CD14-positive monocyte (primary cell): ENCODE results near the gene PGP. TPM values are rescaled to one million over a fixed set of nuclear protein-coding genes. Genes with fewer than 3 reads are reported as not detected.

Source experiments
- DNase-seq, 3 donors: peaks; one replicate each; pipeline ENCODE4 v3.0.0-alpha.2; 2011 to 2022
- H2AFZ ChIP-seq: 2 replicates; pipeline ENCODE4 v1.6.0; 2012; ENCODE audit warnings: mild to moderate bottlenecking, low read depth, low read length, inconsistent platforms; ENCODE audit not compliant: insufficient read depth, poor library complexity, severe bottlenecking
- H3K27ac ChIP-seq, 2 donors: 1 replicate in 1 of 2; 2 replicates in 1 of 2; pipeline ENCODE4 v1.5.1; 2012 to 2013; ENCODE audit warnings: low read length in 2 of 2, control low read depth in 1 of 2, inconsistent platforms in 1 of 2, low read depth in 1 of 2, mild to moderate bottlenecking in 1 of 2
- H3K27me3 ChIP-seq, 2 donors: one replicate each; pipeline versions ENCODE4 v1.6.0 to v1.6.1; 2011 to 2013; ENCODE audit warnings: low read length in 2 of 2; ENCODE audit not compliant: control insufficient read depth in 2 of 2, insufficient read depth in 2 of 2
- H3K36me3 ChIP-seq, 2 donors: replicated peaks in 1 of 2; 1 replicate in 1 of 2; 2 replicates in 1 of 2; pipeline versions ENCODE4 v1.5.1 to v1.6.1; 2012 to 2013; ENCODE audit warnings: low read length in 2 of 2, control low read depth in 1 of 2, inconsistent platforms in 1 of 2, mild to moderate bottlenecking in 1 of 2; ENCODE audit not compliant: insufficient read depth in 2 of 2, control insufficient read depth in 1 of 2
- H3K4me1 ChIP-seq, 2 donors: 1 replicate in 1 of 2; 2 replicates in 1 of 2; pipeline versions ENCODE4 v1.5.1 to v1.6.1; 2012 to 2013; ENCODE audit warnings: low read length in 2 of 2, control low read depth in 1 of 2, inconsistent platforms in 1 of 2, mild to moderate bottlenecking in 1 of 2, moderate library complexity in 1 of 2; ENCODE audit not compliant: insufficient read depth in 2 of 2, control insufficient read depth in 1 of 2
- H3K4me2 ChIP-seq: replicated peaks from 2 replicates; pipeline ENCODE3; 2012; ENCODE audit warnings: low read length, moderate library complexity, mild to moderate bottlenecking; ENCODE audit not compliant: poor library complexity, severe bottlenecking; ENCODE audit errors: extremely low read depth
- H3K4me3 ChIP-seq, 3 experiments: fragments of 200-600 bp in 1 of 3; sonication (generic) in 1 of 3; replicated peaks in 1 of 3; 1 replicate in 2 of 3; 2 replicates in 1 of 3; pipeline ENCODE4 v1.5.1; 2011 to 2013; ENCODE audit warnings: low read length in 3 of 3, mild to moderate bottlenecking in 3 of 3, control low read depth in 2 of 3, low read depth in 2 of 3, inconsistent platforms in 1 of 3, moderate library complexity in 1 of 3
- H3K79me2 ChIP-seq: 2 replicates; pipeline ENCODE4 v1.6.0; 2012; ENCODE audit warnings: mild to moderate bottlenecking, control low read depth, inconsistent platforms, low read length, moderate library complexity; ENCODE audit not compliant: insufficient read depth
- H3K9ac ChIP-seq: 2 replicates; pipeline ENCODE4 v1.6.0; 2017; ENCODE audit warnings: low read length, mild to moderate bottlenecking; ENCODE audit not compliant: insufficient read depth, poor library complexity, severe bottlenecking
- H3K9me3 ChIP-seq, 2 donors: replicated peaks in 1 of 2; 1 replicate in 1 of 2; 2 replicates in 1 of 2; pipeline versions ENCODE4 v1.5.1 to v1.6.1; 2012 to 2013; ENCODE audit warnings: low read length in 2 of 2, control low read depth in 1 of 2; ENCODE audit not compliant: control insufficient read depth in 1 of 2, insufficient read depth in 1 of 2
- H4K20me1 ChIP-seq: 2 replicates; pipeline ENCODE4 v1.6.0; 2012; ENCODE audit warnings: mild to moderate bottlenecking, low read length, control low read depth, moderate library complexity; ENCODE audit not compliant: insufficient read depth
- H3K27ac Mint-ChIP-seq, 7 donors: one replicate each; pipeline ENCODE4 v1.8.0; 2020; ENCODE audit warnings: mild to moderate bottlenecking in 7 of 7, mixed read lengths in 7 of 7, moderate library complexity in 6 of 7, inconsistent platforms in 2 of 7
- H3K27me3 Mint-ChIP-seq, 3 donors: one replicate each; pipeline ENCODE4 v1.8.0; 2021 to 2022; ENCODE audit warnings: low read depth in 3 of 3, mild to moderate bottlenecking in 3 of 3, mixed read lengths in 3 of 3, moderate library complexity in 3 of 3, inconsistent platforms in 1 of 3
- H3K36me3 Mint-ChIP-seq, 2 donors: one replicate each; pipeline ENCODE4 v1.8.0; 2020; ENCODE audit warnings: mixed read lengths in 2 of 2, inconsistent platforms in 1 of 2, mild to moderate bottlenecking in 1 of 2
- H3K4me1 Mint-ChIP-seq: one replicate; pipeline ENCODE4 v1.8.0; 2020; ENCODE audit warnings: mild to moderate bottlenecking, mixed read lengths
- H3K4me3 Mint-ChIP-seq, 2 donors: one replicate each; pipeline ENCODE4 v1.8.0; 2020; ENCODE audit warnings: mild to moderate bottlenecking in 2 of 2, mixed read lengths in 2 of 2, moderate library complexity in 1 of 2
- H3K9me3 Mint-ChIP-seq, 7 donors: one replicate each; pipeline ENCODE4 v1.8.0; 2020 to 2022; ENCODE audit warnings: mixed read lengths in 7 of 7, mild to moderate bottlenecking in 6 of 7, moderate library complexity in 6 of 7, inconsistent platforms in 2 of 7
- WGBS: methylation state at CpG from one replicate; pipeline ENCODE4 v1.1.5; 2013; ENCODE audit warnings: missing lambda C conversion rate; ENCODE audit not compliant: insufficient coverage; 5-methylcytosine and 5-hydroxymethylcytosine counted together
- intact Hi-C, 2 donors: fragments of 100-400 bp; cut with micrococcal nuclease; formaldehyde crosslinking; loops; one replicate each; pipeline versions ENCODE4 v1.15.0 to v1.15.1; 2023
- polyA plus RNA-seq, 3 donors: library from polyadenylated mRNA; depleted of rRNA in 1 of 3; unstranded in 2 of 3; stranded (reverse) in 1 of 3; fragments of 300-500 nt in 2 of 3; fragments of >200 nt in 1 of 3; fragmentation: Illumina TruSeq in 2 of 3; gene quantifications; 1 replicate in 2 of 3; 2 replicates in 1 of 3; pipeline ENCODE4 v1.2.3, GENCODE V29; 2012 to 2021
- TF ChIP-seq, protein P1 (sequence below): fragments of 200-600 bp; IDR thresholded peaks from one replicate; pipeline ENCODE4 v1.8.0; 2022; ENCODE audit warnings: antibody characterized with exemption, mild to moderate bottlenecking

Gene PGP
- polyA plus RNA-seq, 3 donors = 7.2 to 20.2 (median 19.2) TPM

GRCh38 chr16:2172688-2173335 is 41.8 kb downstream of the PGP start:
- no peak overlapping the region for H3K4me2 ChIP-seq
- Mint-ChIP-seq H3K27ac (no peak overlapping the region), H3K9me3 (no peaks in the 10 kb centered on the region), H3K27me3 (peaks cover 0 to 3% (median 0%) of the 10 kb centered on the region in 3 donors), H3K4me1 (no peaks in the 10 kb centered on the region), H3K36me3 (peaks cover 44 to 79% of the 10 kb centered on the region in 2 donors), H3K4me3 (no peak overlapping the region)
- peaks cover 78 to 95% of the 10 kb centered on the region in 2 donors for H3K36me3 ChIP-seq
- no peak overlapping the region for H3K27ac ChIP-seq
- H3K4me3 ChIP-seq = no peak overlapping the region
- H3K79me2 ChIP-seq = no peaks in the 10 kb centered on the region
- H2AFZ ChIP-seq = no peak overlapping the region
- intact Hi-C loops = no loop called here
- no peak overlapping the region for H3K9ac ChIP-seq
- TF ChIP-seq, protein P1, sequence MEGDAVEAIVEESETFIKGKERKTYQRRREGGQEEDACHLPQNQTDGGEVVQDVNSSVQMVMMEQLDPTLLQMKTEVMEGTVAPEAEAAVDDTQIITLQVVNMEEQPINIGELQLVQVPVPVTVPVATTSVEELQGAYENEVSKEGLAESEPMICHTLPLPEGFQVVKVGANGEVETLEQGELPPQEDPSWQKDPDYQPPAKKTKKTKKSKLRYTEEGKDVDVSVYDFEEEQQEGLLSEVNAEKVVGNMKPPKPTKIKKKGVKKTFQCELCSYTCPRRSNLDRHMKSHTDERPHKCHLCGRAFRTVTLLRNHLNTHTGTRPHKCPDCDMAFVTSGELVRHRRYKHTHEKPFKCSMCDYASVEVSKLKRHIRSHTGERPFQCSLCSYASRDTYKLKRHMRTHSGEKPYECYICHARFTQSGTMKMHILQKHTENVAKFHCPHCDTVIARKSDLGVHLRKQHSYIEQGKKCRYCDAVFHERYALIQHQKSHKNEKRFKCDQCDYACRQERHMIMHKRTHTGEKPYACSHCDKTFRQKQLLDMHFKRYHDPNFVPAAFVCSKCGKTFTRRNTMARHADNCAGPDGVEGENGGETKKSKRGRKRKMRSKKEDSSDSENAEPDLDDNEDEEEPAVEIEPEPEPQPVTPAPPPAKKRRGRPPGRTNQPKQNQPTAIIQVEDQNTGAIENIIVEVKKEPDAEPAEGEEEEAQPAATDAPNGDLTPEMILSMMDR = no peak
- DNase-seq = no peak
- H3K27me3 ChIP-seq = no peaks in the 10 kb centered on the region
- no peaks in the 10 kb centered on the region for H3K4me1 ChIP-seq
- no peaks in the 10 kb centered on the region for H3K9me3 ChIP-seq
- WGBS = 98% methylated on average over 28 of the region's 29 CpGs
- H4K20me1 ChIP-seq = no peaks in the 10 kb centered on the region

GRCh38 chr16:2171601-2172178 is 43.0 kb downstream of the PGP start:
- Histone ChIP-seq H3K9me3 (no peaks in the 10 kb centered on the region), H4K20me1 (peaks cover 2% of the 10 kb centered on the region), H3K27ac (no peak overlapping the region), H3K79me2 (no peaks in the 10 kb centered on the region), H3K9ac (no peak overlapping the region), H2AFZ (no peak overlapping the region), H3K27me3 (no peaks in the 10 kb centered on the region), H3K4me3 (no peak overlapping the region), H3K4me1 (no peaks in the 10 kb centered on the region), H3K4me2 (no peak overlapping the region), H3K36me3 (peaks cover 84 to 95% of the 10 kb centered on the region in 2 donors)
- Mint-ChIP-seq H3K27me3 (peaks cover 0 to 3% (median 0%) of the 10 kb centered on the region in 3 donors), H3K4me1 (no peaks in the 10 kb centered on the region), H3K4me3 (no peak overlapping the region), H3K27ac (no peak overlapping the region), H3K9me3 (no peaks in the 10 kb centered on the region), H3K36me3 (peaks cover 38 to 78% of the 10 kb centered on the region in 2 donors)
- intact Hi-C loops = no loop called here
- WGBS = 98% methylated on average over 22 of the region's 28 CpGs
- TF ChIP-seq, protein P1 = no peak
- DNase-seq = no peak
